CD14-positive monocyte (primary cell): ENCODE results near the gene LNP1. TPM values are rescaled to one million over a fixed set of nuclear protein-coding genes. Genes with fewer than 3 reads are reported as not detected.

Source experiments
- DNase-seq, 3 donors: peaks; one replicate each; pipeline ENCODE4 v3.0.0-alpha.2; 2011 to 2022
- H2AFZ ChIP-seq: 2 replicates; pipeline ENCODE4 v1.6.0; 2012; ENCODE audit warnings: mild to moderate bottlenecking, low read depth, low read length, inconsistent platforms; ENCODE audit not compliant: insufficient read depth, poor library complexity, severe bottlenecking
- H3K27ac ChIP-seq, 2 donors: 1 replicate in 1 of 2; 2 replicates in 1 of 2; pipeline ENCODE4 v1.5.1; 2012 to 2013; ENCODE audit warnings: low read length in 2 of 2, control low read depth in 1 of 2, inconsistent platforms in 1 of 2, low read depth in 1 of 2, mild to moderate bottlenecking in 1 of 2
- H3K27me3 ChIP-seq, 2 donors: one replicate each; pipeline versions ENCODE4 v1.6.0 to v1.6.1; 2011 to 2013; ENCODE audit warnings: low read length in 2 of 2; ENCODE audit not compliant: control insufficient read depth in 2 of 2, insufficient read depth in 2 of 2
- H3K36me3 ChIP-seq, 2 donors: replicated peaks in 1 of 2; 1 replicate in 1 of 2; 2 replicates in 1 of 2; pipeline versions ENCODE4 v1.5.1 to v1.6.1; 2012 to 2013; ENCODE audit warnings: low read length in 2 of 2, control low read depth in 1 of 2, inconsistent platforms in 1 of 2, mild to moderate bottlenecking in 1 of 2; ENCODE audit not compliant: insufficient read depth in 2 of 2, control insufficient read depth in 1 of 2
- H3K4me1 ChIP-seq, 2 donors: 1 replicate in 1 of 2; 2 replicates in 1 of 2; pipeline versions ENCODE4 v1.5.1 to v1.6.1; 2012 to 2013; ENCODE audit warnings: low read length in 2 of 2, control low read depth in 1 of 2, inconsistent platforms in 1 of 2, mild to moderate bottlenecking in 1 of 2, moderate library complexity in 1 of 2; ENCODE audit not compliant: insufficient read depth in 2 of 2, control insufficient read depth in 1 of 2
- H3K4me2 ChIP-seq: replicated peaks from 2 replicates; pipeline ENCODE3; 2012; ENCODE audit warnings: low read length, moderate library complexity, mild to moderate bottlenecking; ENCODE audit not compliant: poor library complexity, severe bottlenecking; ENCODE audit errors: extremely low read depth
- H3K4me3 ChIP-seq, 3 experiments: fragments of 200-600 bp in 1 of 3; sonication (generic) in 1 of 3; replicated peaks in 1 of 3; 1 replicate in 2 of 3; 2 replicates in 1 of 3; pipeline ENCODE4 v1.5.1; 2011 to 2013; ENCODE audit warnings: low read length in 3 of 3, mild to moderate bottlenecking in 3 of 3, control low read depth in 2 of 3, low read depth in 2 of 3, inconsistent platforms in 1 of 3, moderate library complexity in 1 of 3
- H3K79me2 ChIP-seq: 2 replicates; pipeline ENCODE4 v1.6.0; 2012; ENCODE audit warnings: mild to moderate bottlenecking, control low read depth, inconsistent platforms, low read length, moderate library complexity; ENCODE audit not compliant: insufficient read depth
- H3K9ac ChIP-seq: 2 replicates; pipeline ENCODE4 v1.6.0; 2017; ENCODE audit warnings: low read length, mild to moderate bottlenecking; ENCODE audit not compliant: insufficient read depth, poor library complexity, severe bottlenecking
- H3K9me3 ChIP-seq, 2 donors: replicated peaks in 1 of 2; 1 replicate in 1 of 2; 2 replicates in 1 of 2; pipeline versions ENCODE4 v1.5.1 to v1.6.1; 2012 to 2013; ENCODE audit warnings: low read length in 2 of 2, control low read depth in 1 of 2; ENCODE audit not compliant: control insufficient read depth in 1 of 2, insufficient read depth in 1 of 2
- H4K20me1 ChIP-seq: 2 replicates; pipeline ENCODE4 v1.6.0; 2012; ENCODE audit warnings: mild to moderate bottlenecking, low read length, control low read depth, moderate library complexity; ENCODE audit not compliant: insufficient read depth
- H3K27ac Mint-ChIP-seq, 7 donors: one replicate each; pipeline ENCODE4 v1.8.0; 2020; ENCODE audit warnings: mild to moderate bottlenecking in 7 of 7, mixed read lengths in 7 of 7, moderate library complexity in 6 of 7, inconsistent platforms in 2 of 7
- H3K27me3 Mint-ChIP-seq, 3 donors: one replicate each; pipeline ENCODE4 v1.8.0; 2021 to 2022; ENCODE audit warnings: low read depth in 3 of 3, mild to moderate bottlenecking in 3 of 3, mixed read lengths in 3 of 3, moderate library complexity in 3 of 3, inconsistent platforms in 1 of 3
- H3K36me3 Mint-ChIP-seq, 2 donors: one replicate each; pipeline ENCODE4 v1.8.0; 2020; ENCODE audit warnings: mixed read lengths in 2 of 2, inconsistent platforms in 1 of 2, mild to moderate bottlenecking in 1 of 2
- H3K4me1 Mint-ChIP-seq: one replicate; pipeline ENCODE4 v1.8.0; 2020; ENCODE audit warnings: mild to moderate bottlenecking, mixed read lengths
- H3K4me3 Mint-ChIP-seq, 2 donors: one replicate each; pipeline ENCODE4 v1.8.0; 2020; ENCODE audit warnings: mild to moderate bottlenecking in 2 of 2, mixed read lengths in 2 of 2, moderate library complexity in 1 of 2
- H3K9me3 Mint-ChIP-seq, 7 donors: one replicate each; pipeline ENCODE4 v1.8.0; 2020 to 2022; ENCODE audit warnings: mixed read lengths in 7 of 7, mild to moderate bottlenecking in 6 of 7, moderate library complexity in 6 of 7, inconsistent platforms in 2 of 7
- CTCF ChIP-seq: fragments of 200-600 bp; IDR thresholded peaks from one replicate; pipeline ENCODE4 v1.8.0; 2022; ENCODE audit warnings: antibody characterized with exemption, mild to moderate bottlenecking
- WGBS: methylation state at CpG from one replicate; pipeline ENCODE4 v1.1.5; 2013; ENCODE audit warnings: missing lambda C conversion rate; ENCODE audit not compliant: insufficient coverage; 5-methylcytosine and 5-hydroxymethylcytosine counted together
- intact Hi-C, 2 donors: fragments of 100-400 bp; cut with micrococcal nuclease; formaldehyde crosslinking; loops; one replicate each; pipeline versions ENCODE4 v1.15.0 to v1.15.1; 2023
- polyA plus RNA-seq, 3 donors: library from polyadenylated mRNA; depleted of rRNA in 1 of 3; unstranded in 2 of 3; stranded (reverse) in 1 of 3; fragments of 300-500 nt in 2 of 3; fragments of >200 nt in 1 of 3; fragmentation: Illumina TruSeq in 2 of 3; gene quantifications; 1 replicate in 2 of 3; 2 replicates in 1 of 3; pipeline ENCODE4 v1.2.3, GENCODE V29; 2012 to 2021

Gene LNP1
- polyA plus RNA-seq, 3 donors: 0.07 to 0.26 (median 0.08) TPM

DNA sequence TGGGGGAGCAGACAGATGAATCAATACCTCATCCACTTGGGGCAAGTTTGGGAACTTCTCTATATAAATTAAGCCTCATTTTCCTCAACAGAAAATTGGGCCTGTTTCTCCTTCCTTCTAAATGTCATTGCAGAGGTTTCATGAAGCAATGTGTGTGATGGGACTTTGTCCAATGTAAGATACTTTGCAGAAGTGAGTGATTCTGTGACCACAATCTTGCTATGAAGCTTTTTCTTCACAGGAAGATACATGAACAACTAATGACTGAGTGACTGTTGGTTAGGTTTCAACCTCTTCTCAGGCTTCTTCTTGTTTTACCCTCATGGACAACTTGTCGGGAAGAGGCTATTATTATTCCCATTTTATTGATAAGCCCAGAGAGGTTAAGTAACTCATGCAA, 102.1 kb downstream of the LNP1 start:
- intact Hi-C loops: no loop called here
- peaks cover 0 to 5% of the 10 kb centered on the region in 2 donors for H3K9me3 ChIP-seq
- no peak overlapping the region for H3K4me3 ChIP-seq
- peaks cover 0 to 15% (median 6%) of the 10 kb centered on the region in 7 donors for H3K9me3 Mint-ChIP-seq
- no peaks in the 10 kb centered on the region for H3K36me3 Mint-ChIP-seq
- H3K36me3 ChIP-seq: no peaks in the 10 kb centered on the region
- no CpG with 5 or more reads among the region's 1 CpG for whole genome bisulfite sequencing
- no peak for TF ChIP-seq CTCF
- H3K27ac ChIP-seq: peak overlapping the region in 1 of 2 donors; percentile 56
- peak in 1 of 3 donors; percentile 20 for DNase-seq
- no peaks in the 10 kb centered on the region for H3K79me2 ChIP-seq
- no peak overlapping the region for H3K9ac ChIP-seq
- H3K4me1 Mint-ChIP-seq: peaks cover 25% of the 10 kb centered on the region
- peak overlapping the region; percentile 2 for H2AFZ ChIP-seq
- no peak overlapping the region for H3K4me3 Mint-ChIP-seq
- H3K27me3 Mint-ChIP-seq: peaks cover 0 to 3% (median 2%) of the 10 kb centered on the region in 3 donors
- H3K4me1 ChIP-seq: peaks cover 4 to 13% of the 10 kb centered on the region in 2 donors
- H3K4me2 ChIP-seq: no peak overlapping the region
- no peaks in the 10 kb centered on the region for H3K27me3 ChIP-seq
- no peaks in the 10 kb centered on the region for H4K20me1 ChIP-seq
- H3K27ac Mint-ChIP-seq: peak overlapping the region in 4 of 7 donors; percentile 2 to 75 (median 26)

Other genes starting within 250 kb of the LNP1 start
- gene TBC1D23, start 140.5 kb upstream of the LNP1 start, polyA plus RNA-seq: 10 to 100 TPM; 10.2 to 22.7 (median 12.2) TPM
- 10 to 100 TPM; 15.1 to 30.5 (median 24.6) TPM for gene NIT2, start 66.8 kb upstream of the LNP1 start, polyA plus RNA-seq
- 1 to 10 TPM; 4.9 to 6.3 (median 6.3) TPM for gene TOMM70, start 450 bp upstream of the LNP1 start, polyA plus RNA-seq
- 1 to 10 TPM in 1 of 3 donors, under 1 TPM in 2; 0.03 to 1.5 (median 0.97) TPM for gene TMEM45A, start 91.1 kb downstream of the LNP1 start, polyA plus RNA-seq
- gene ADGRG7, start 208.1 kb downstream of the LNP1 start, polyA plus RNA-seq: not detected